ENCODE measurements around the gene TRIM63. TPM values are rescaled to one million over a fixed set of nuclear protein-coding genes. Genes with fewer than 3 reads are reported as not detected.
A peak's percentile ranks its signal among the peaks of the same experiment; 100 is the strongest.
"Not testable (repeated sequence)": the region's sequence is repeated elsewhere in the genome, so short reads cannot be mapped to it uniquely, and the experiment has no call there.

TRIM63 gene
- total and polyA plus RNA-seq, 2 donors (not counting 3 experiments of a cell fraction or from before 2014, with no cell fraction given): not detected

DNA sequence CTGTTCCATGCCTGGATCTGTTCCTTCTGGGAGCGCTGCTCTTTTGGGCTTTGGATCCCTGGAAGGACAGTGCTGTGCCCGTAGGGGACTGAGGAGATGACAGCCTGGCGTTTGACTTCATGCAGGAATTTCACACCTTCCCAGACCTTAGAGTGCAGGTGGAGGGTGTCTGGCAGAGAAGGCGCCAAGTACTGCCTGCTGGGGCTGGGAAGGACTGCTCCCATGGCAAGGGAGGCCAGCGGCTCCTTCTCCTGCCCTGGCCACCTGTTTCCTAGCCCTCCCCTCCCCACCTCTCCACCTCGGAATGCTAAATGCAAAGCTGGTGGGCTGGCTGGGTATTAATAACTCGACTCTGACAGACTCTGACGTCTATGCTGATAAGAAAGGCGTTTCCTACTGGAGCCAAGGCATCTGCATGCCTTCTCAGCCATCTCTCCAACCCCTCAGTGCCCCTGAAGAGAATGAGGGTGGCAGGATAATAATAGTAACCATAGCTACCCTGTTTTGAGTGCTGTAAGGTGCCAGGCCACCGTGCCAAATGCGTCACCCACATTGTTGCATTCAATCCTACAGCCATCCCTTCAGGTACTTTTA is 26.7 kb upstream of the TRIM63 start:
- DNase-seq (ENCODE audit: low read depth, low spot score): no peak

DNA sequence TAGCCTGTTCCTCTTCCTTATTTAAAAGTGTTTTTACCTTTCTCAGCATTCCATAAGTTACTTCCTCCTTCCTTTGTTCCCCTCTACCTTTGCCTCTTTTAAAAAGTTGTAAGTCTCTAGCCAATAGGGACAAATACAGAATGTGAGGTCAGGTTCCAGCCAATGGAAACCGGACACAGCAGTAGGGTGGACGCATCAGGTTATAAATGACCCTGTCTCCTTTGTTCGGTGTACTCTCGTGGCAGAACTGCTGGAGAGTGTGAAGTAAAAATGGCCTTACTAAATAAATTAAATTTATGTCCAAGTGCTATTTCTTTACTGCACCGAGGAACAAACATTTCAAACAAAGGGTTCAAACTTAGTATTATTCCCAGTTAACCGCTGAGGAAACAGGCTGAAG is 26.1 kb upstream of the TRIM63 start:
- H4K20me1 ChIP-seq (replicated peaks; ENCODE audit: control insufficient read depth, extremely low read depth, insufficient read depth, low read length); H3K36me3 ChIP-seq (ENCODE audit: control insufficient read depth in 2 of 2, extremely low read depth in 1 of 2, insufficient read depth in 2 of 2, low read length in 2 of 2); H3K9me1 ChIP-seq (replicated peaks; ENCODE audit: control insufficient read depth, extremely low read depth, insufficient read depth, low read length); DNase-seq (ENCODE audit: low read depth, low spot score); dilution Hi-C loops (cut with MboI; ENCODE audit: extremely low pct_ligation_motif_present, low sequenced_read_pairs); BruUV-seq (replicated peaks); FAIRE-seq; H3K9me3 ChIP-seq (replicated peaks; ENCODE audit: control insufficient read depth, insufficient read depth, low read length); POLR2A ChIA-PET; H3K27ac ChIP-seq (ENCODE audit: insufficient read depth, low read depth, low read length); H3K79me2 ChIP-seq (ENCODE audit: control insufficient read depth, insufficient read depth, low read length); H3K27me3 ChIP-seq (ENCODE audit: control insufficient read depth in 2 of 2, insufficient read depth in 2 of 2, low read length in 2 of 2); H3K4me2 ChIP-seq (ENCODE audit: insufficient read depth, low read length); H3K9ac ChIP-seq (replicated peaks; ENCODE audit: extremely low read depth, insufficient read depth, low read length); H3K4me3 ChIP-seq (replicated peaks in 1 of 3; ENCODE audit: insufficient read depth in 1 of 3, low read depth in 1 of 3, low read length in 3 of 3); H2AFZ ChIP-seq (ENCODE audit: low read depth, low read length); intact Hi-C loops (cut with micrococcal nuclease): not testable (repeated sequence)
- H3K4me1 ChIP-seq (ENCODE audit: control insufficient read depth, extremely low read depth, insufficient read depth, low read length): peaks cover 13% of the 10 kb centered on the region
- CTCF ChIA-PET: interaction anchor here (1.1 kb wide), 1 partner anchor 57 kb away, joined by 3 read pairs; no protein-coding TSS in a partner anchor

More for the DNA sequence above, 26.7 kb upstream of the TRIM63 start:
- Histone ChIP-seq H3K27me3 (ENCODE audit: control insufficient read depth in 2 of 2, insufficient read depth in 2 of 2, low read length in 2 of 2) (peaks cover 0 to 8% of the 10 kb centered on the region in 2 experiments), H3K79me2 (ENCODE audit: control insufficient read depth, insufficient read depth, low read length) (no peaks in the 10 kb centered on the region), H3K4me2 (ENCODE audit: insufficient read depth, low read length) (no peak overlapping the region), H3K9me1 (replicated peaks; ENCODE audit: control insufficient read depth, extremely low read depth, insufficient read depth, low read length) (no peaks in the 10 kb centered on the region), H3K4me1 (ENCODE audit: control insufficient read depth, extremely low read depth, insufficient read depth, low read length) (peaks cover 13% of the 10 kb centered on the region), H3K27ac (ENCODE audit: insufficient read depth, low read depth, low read length) (no peak overlapping the region), H2AFZ (ENCODE audit: low read depth, low read length) (peak overlapping the region; percentile 69), H4K20me1 (replicated peaks; ENCODE audit: control insufficient read depth, extremely low read depth, insufficient read depth, low read length) (no peaks in the 10 kb centered on the region), H3K36me3 (ENCODE audit: control insufficient read depth in 2 of 2, extremely low read depth in 1 of 2, insufficient read depth in 2 of 2, low read length in 2 of 2) (no peaks in the 10 kb centered on the region), H3K4me3 (replicated peaks in 1 of 3; ENCODE audit: insufficient read depth in 1 of 3, low read depth in 1 of 3, low read length in 3 of 3) (no peak overlapping the region), H3K9ac (replicated peaks; ENCODE audit: extremely low read depth, insufficient read depth, low read length) (no peak overlapping the region), H3K9me3 (replicated peaks; ENCODE audit: control insufficient read depth, insufficient read depth, low read length) (no peaks in the 10 kb centered on the region)
- CTCF ChIA-PET: interaction anchor here (1.1 kb wide), 1 partner anchor 58 kb away, joined by 3 read pairs; no protein-coding TSS in a partner anchor
- FAIRE-seq: no peak
- intact Hi-C loops (cut with micrococcal nuclease): no loop called here
- TF ChIP-seq FOS (IDR thresholded peaks at IDR 0.05; ENCODE audit: borderline replicate concordance, insufficient read depth, low read length) (no peak), GATA2 (IDR thresholded peaks at IDR 0.05; ENCODE audit: insufficient read depth, insufficient read length, low read depth, low read length) (no peak)
- no TSS peak for BruUV-seq (replicated peaks)
- dilution Hi-C loops (cut with MboI; ENCODE audit: extremely low pct_ligation_motif_present, low sequenced_read_pairs): no loop called here
- POLR2A ChIA-PET: no interaction called here
